Measurements from ENCODE around the gene YOD1. TPM values are rescaled to one million over a fixed set of nuclear protein-coding genes. Genes with fewer than 3 reads are reported as not detected.
A peak's percentile ranks its signal among the peaks of the same experiment; 100 is the strongest.

Gene YOD1
- total RNA-seq, 2 donors from 2014 or later, result 8.1 to 10.5 TPM

DNA sequence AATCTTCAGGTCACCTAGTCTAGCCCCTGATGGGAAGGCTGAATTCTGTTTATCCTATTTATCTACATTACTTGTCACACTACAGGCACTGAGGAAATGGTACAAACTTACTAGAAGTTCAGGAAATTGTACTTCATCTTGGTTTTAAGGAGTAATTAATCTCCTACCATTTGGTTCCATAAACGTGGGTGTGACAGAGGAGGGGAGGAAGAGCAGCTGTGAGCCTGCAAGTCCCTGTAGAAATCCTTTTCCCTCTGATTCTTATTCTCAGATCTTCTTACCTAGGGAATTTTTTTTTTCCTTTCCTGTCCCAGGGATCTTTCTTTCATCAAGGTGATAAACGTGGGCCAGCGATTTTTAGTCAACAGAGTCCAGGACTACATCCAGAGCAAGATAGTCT is 16.2 kb upstream of the YOD1 start:
- Mint-ChIP-seq H3K27ac (no peak overlapping the region), H3K4me3 (no peak overlapping the region), H3K9me3 (no peaks in the 10 kb centered on the region), H3K4me1 (ENCODE audit: low read depth in 2 of 2) (peaks cover 24 to 30% of the 10 kb centered on the region in 2 donors), H3K27me3 (no peaks in the 10 kb centered on the region), H3K36me3 (no peaks in the 10 kb centered on the region)
- ATAC-seq (no peak), DNase-seq (ENCODE audit: low spot score) (no peak)

DNA sequence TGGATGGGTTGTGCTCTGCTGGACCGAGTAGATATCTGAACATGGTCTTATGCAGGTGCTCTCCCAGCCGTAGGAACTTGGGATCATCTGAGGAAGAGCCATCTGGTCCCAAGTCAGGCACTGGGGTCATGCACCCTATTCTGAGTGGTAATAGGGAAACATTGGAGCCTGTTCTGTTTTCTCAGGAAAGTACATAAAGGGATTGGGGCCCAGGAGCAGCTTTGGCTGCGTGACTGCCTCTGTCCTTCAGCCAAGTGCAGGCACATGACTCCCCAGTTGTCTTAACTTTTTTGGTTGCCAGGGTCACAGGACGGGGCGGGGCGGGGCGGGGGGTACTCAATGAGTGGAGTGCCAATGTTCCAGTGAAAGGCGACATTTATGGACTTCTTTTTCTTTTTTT is 13.6 kb upstream of the YOD1 start:
- Mint-ChIP-seq H3K4me1 (ENCODE audit: low read depth in 2 of 2) (peaks cover 18 to 22% of the 10 kb centered on the region in 2 donors), H3K36me3 (no peaks in the 10 kb centered on the region), H3K9me3 (no peaks in the 10 kb centered on the region), H3K27me3 (no peaks in the 10 kb centered on the region), H3K27ac (no peak overlapping the region), H3K4me3 (no peak overlapping the region)
- ATAC-seq (no peak), DNase-seq (ENCODE audit: low spot score) (no peak)

DNA sequence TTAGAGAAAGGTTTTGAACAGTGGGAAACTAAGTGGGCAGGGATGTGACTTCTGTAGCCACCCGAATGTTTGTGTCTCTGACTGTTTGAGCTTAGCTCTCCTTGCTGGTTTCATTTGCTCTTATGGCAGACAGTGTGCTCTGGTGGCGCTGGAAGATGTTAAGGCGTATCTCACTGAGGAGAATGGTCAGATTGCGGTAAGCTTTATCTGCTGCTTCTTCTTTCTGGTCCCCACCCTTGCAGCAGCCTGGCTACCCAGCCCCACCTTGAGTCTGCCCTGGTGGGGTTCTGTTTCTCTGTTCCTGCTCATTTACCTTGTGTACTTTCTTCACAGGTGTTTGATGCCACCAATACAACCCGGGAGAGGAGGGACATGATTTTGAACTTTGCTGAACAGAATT is 12.0 kb upstream of the YOD1 start:
- peak overlapping the region; percentile 25 for H3K4me3 Mint-ChIP-seq
- DNase-seq (ENCODE audit: low spot score) (no peak), ATAC-seq (peak in 1 of 2 donors; percentile 61)
- H3K36me3 Mint-ChIP-seq, result no peaks in the 10 kb centered on the region
- peaks cover 11 to 16% of the 10 kb centered on the region in 2 donors for H3K4me1 Mint-ChIP-seq (ENCODE audit: low read depth in 2 of 2)
- H3K27ac Mint-ChIP-seq, result peak overlapping the region in 1 of 2 donors; percentile 4
- H3K27me3 Mint-ChIP-seq, result no peaks in the 10 kb centered on the region
- H3K9me3 Mint-ChIP-seq, result no peaks in the 10 kb centered on the region

DNA sequence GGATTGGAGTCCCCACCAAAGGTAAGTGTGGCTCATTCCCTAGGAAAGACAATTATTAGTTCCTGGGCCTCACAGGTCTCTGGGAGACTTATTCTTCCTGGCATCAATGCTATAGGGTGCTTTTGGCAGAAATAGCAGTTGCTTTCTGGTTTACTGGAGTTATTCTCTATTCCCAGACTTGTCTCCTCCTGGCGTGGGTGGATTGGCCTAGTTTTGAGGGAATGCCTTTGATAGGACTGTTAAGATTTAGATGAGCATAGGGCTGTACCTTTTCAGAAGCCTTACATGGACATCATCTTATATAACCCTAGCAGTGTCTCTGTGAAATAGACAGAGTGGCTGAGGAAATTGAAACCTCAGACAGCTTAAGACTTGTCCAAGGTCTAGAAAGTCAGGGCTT is 11.1 kb upstream of the YOD1 start:
- Mint-ChIP-seq H3K4me3 (no peak overlapping the region), H3K27me3 (no peaks in the 10 kb centered on the region)
- ATAC-seq, result no peak

DNA sequence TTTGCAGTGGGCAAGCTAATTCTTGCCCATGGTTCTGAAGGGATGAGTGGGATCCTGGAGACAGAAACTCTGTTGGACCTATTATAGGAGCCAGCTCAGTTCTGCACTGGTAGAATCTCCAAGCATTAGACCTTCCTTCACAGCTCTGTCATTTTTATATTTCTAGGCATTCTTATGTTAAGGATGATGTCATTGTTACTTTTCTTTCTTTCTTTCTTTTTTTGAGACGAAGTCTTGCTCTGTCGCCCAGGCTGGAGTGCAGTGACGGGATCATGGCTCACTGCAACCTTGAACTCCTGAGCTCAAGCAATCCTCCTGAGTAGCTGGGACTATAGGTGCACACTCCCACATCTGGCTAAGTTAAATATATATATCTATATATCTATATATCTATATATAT is 9.6 kb upstream of the YOD1 start:
- Mint-ChIP-seq H3K27ac (no peak overlapping the region), H3K4me1 (ENCODE audit: low read depth in 2 of 2) (peaks cover 11 to 16% of the 10 kb centered on the region in 2 donors), H3K36me3 (no peaks in the 10 kb centered on the region), H3K9me3 (no peaks in the 10 kb centered on the region), H3K27me3 (no peaks in the 10 kb centered on the region), H3K4me3 (no peak overlapping the region)
- DNase-seq (ENCODE audit: low spot score) (no peak), ATAC-seq (no peak)

More for the DNA sequence above, 11.1 kb upstream of the YOD1 start:
- H3K9me3 Mint-ChIP-seq, result no peaks in the 10 kb centered on the region
- H3K27ac Mint-ChIP-seq, result no peak overlapping the region
- DNase-seq (ENCODE audit: low spot score), result no peak
- peaks cover 11 to 16% of the 10 kb centered on the region in 2 donors for H3K4me1 Mint-ChIP-seq (ENCODE audit: low read depth in 2 of 2)
- H3K36me3 Mint-ChIP-seq, result no peaks in the 10 kb centered on the region

DNA sequence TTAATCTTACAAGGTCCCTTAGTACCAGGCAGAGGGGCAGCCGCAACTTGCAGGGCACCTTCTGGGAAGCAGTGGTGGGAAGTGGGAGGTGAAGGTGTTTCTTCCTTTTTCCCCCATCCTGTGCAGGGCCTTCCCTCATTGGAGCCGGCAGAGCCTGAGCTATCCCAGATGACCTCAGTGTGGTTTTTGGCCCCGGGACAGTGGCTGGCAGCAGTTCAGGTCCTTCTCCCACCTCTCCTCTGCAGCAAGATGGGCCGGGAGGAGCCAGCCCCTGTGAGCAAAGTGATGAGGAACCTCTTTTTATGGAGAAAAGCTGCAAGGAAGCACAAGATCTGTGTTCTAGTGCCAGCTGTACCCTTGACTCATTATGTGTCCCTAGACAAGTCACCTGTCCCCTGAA is 8.9 kb upstream of the YOD1 start:
- ATAC-seq (no peak), DNase-seq (ENCODE audit: low spot score) (no peak)
- Mint-ChIP-seq H3K4me3 (no peak overlapping the region), H3K36me3 (no peaks in the 10 kb centered on the region), H3K4me1 (ENCODE audit: low read depth in 2 of 2) (peaks cover 11 to 16% of the 10 kb centered on the region in 2 donors), H3K9me3 (no peaks in the 10 kb centered on the region), H3K27me3 (no peaks in the 10 kb centered on the region), H3K27ac (no peak overlapping the region)

DNA sequence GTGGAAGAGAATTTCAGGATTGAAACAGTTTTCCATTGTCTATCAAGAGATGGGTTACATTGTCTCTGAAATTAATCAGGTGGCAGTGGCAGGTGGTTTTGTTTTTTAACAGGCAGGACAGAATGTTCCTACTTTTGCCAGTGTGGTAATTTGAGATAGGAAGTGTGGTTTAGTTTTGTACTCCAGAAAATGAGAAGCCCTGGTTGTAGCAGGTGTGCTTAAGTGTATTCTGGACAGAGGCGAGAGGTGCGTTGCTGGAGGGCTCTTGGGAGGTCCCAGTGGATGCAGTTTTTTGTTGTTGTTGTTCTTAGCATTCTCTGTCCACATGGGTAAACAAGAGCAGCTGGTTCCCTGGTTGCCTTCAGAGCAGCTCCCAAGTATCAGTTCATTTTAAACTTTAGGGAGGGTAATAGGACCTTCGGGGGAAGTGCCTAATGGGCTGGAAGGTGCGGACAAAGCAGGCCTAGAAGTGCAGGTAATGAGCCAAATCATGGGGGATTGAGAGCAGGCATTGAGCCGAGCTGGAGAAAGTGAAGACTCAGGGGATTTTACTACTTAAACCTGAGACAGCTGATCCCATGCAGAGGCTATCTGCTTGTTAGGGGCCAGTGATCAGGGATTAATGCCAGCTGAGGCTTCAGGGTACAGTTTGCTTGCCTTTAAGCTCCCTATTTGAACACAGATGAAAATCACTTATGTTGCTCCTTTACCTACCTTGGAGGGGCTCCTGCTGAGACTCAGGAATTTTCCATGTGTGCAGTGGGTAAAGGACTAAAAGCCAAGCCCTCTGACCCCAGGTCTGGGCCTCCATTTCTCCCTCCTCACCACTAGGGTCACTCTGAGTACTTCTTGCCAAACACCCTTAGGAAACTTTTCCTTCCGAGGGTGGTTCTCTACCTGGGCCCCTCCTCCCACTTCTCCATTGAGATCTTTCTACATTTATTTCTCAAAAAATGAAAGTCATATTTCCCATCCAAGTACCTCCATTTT is 8.2 kb upstream of the YOD1 start:
- Mint-ChIP-seq H3K9me3 (no peaks in the 10 kb centered on the region), H3K27ac (no peak overlapping the region), H3K27me3 (no peaks in the 10 kb centered on the region), H3K4me3 (no peak overlapping the region), H3K4me1 (ENCODE audit: low read depth in 2 of 2) (peaks cover 11 to 16% of the 10 kb centered on the region in 2 donors), H3K36me3 (no peaks in the 10 kb centered on the region)
- DNase-seq (ENCODE audit: low spot score), result no peak
- ATAC-seq, result no peak

DNA sequence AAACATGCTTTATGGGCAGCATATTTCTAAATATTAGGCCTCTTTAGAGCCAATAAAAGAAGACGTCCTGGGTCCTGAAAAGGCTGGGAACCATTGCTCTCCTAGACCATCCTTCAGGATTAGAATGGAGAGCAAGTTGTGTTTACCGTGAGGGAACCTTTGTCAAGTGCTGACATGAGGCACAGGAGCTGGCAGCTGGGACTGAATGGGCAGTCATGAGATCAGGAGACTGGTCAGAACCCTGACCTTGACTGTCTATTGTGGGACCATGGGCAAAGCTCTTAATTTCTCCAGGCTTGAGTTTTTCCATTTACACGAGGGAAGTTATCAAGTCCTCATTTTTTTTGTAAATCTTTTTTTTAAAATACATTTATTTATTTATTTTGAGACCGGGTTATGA is 7.2 kb upstream of the YOD1 start:
- no peaks in the 10 kb centered on the region for H3K36me3 Mint-ChIP-seq

DNA sequence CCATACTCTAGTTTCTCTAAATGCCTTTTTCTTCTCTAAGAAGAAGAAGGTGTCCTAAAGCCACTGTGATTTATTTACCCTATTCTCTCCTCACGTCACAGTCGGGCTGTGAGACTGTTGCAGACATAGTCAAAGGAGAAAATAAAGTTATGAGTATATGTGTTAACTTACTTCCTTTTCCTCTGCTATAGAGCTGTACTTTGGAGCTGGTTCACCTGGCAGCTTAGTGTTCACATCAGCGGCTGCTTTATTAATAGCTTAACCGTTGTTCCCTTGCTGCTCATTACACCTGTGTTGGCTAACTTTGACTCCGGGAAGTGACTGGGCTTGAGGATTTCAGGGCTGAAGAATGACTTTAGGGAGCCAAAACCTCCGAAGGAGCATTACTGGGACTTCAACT is 5.7 kb upstream of the YOD1 start:
- H3K9me3 Mint-ChIP-seq, result no peaks in the 10 kb centered on the region
- no peak overlapping the region for H3K4me3 Mint-ChIP-seq
- no peak for ATAC-seq
- no peak for DNase-seq (ENCODE audit: low spot score)
- no peaks in the 10 kb centered on the region for H3K27me3 Mint-ChIP-seq
- no peak overlapping the region for H3K27ac Mint-ChIP-seq
- H3K4me1 Mint-ChIP-seq (ENCODE audit: low read depth in 2 of 2), result peaks cover 11 to 14% of the 10 kb centered on the region in 2 donors
- no peaks in the 10 kb centered on the region for H3K36me3 Mint-ChIP-seq

More for the DNA sequence above, 7.2 kb upstream of the YOD1 start:
- Mint-ChIP-seq H3K4me1 (ENCODE audit: low read depth in 2 of 2) (peaks cover 11 to 12% of the 10 kb centered on the region in 2 donors), H3K9me3 (no peaks in the 10 kb centered on the region), H3K27ac (no peak overlapping the region), H3K4me3 (no peak overlapping the region), H3K27me3 (no peaks in the 10 kb centered on the region)
- ATAC-seq, result no peak
- DNase-seq (ENCODE audit: low spot score), result no peak

DNA sequence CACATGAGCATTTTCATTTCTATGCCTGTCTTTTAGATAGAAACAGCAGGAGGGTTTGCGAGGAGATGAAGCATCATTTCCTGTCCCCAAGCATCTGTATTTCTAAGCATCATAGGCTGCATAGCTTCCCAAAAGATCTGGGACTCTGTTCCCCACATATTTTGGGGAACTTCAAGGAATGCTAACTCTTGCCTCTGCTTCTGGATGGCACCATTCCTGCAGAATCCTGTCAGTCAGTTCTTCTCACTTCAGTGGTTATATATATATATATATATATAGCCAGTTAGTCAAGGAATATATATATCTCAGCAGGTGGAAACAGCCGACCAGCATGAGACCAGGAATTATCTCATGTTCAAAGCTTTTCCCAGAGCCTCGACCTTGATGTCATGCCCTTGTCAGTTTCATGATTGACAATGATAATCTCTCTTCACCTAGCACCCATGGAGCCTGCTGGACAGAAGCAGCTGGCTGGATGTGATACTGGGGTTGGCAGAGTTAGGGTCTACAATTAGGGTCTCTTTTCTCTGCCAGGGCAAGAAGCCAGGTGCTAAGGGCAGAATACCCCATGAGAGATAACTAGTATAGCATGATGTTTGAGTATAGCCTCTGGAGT is 4.5 kb upstream of the YOD1 start:
- H3K4me1 Mint-ChIP-seq (ENCODE audit: low read depth in 2 of 2), result peaks cover 19 to 23% of the 10 kb centered on the region in 2 donors
- no peaks in the 10 kb centered on the region for H3K9me3 Mint-ChIP-seq
- ATAC-seq, result no peak
- H3K36me3 Mint-ChIP-seq, result no peaks in the 10 kb centered on the region
- no peaks in the 10 kb centered on the region for H3K27me3 Mint-ChIP-seq
- H3K27ac Mint-ChIP-seq, result no peak overlapping the region
- no peak overlapping the region for H3K4me3 Mint-ChIP-seq
- no peak for DNase-seq (ENCODE audit: low spot score)

DNA sequence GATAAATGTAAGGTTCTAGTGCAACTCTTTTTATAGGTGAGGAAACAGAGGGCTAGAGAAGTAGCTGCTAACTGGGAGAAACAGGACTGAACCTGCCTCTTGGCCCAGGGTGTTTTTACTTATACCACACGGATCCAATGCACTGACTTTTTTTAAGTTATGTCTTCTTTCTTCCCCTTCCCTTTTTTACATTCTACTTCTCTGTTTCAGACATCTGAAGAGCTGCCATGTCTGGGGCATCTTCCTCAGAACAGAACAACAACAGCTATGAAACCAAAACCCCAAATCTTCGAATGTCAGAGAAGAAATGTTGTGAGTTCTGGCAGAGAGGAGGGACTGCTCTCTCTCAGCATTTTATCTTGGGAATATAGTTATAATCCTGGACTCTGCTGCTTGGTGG is 3.5 kb upstream of the YOD1 start:
- Mint-ChIP-seq H3K9me3 (no peaks in the 10 kb centered on the region), H3K27me3 (no peaks in the 10 kb centered on the region), H3K4me1 (ENCODE audit: low read depth in 2 of 2) (peaks cover 24 to 30% of the 10 kb centered on the region in 2 donors), H3K27ac (no peak overlapping the region), H3K36me3 (peaks cover 5% of the 10 kb centered on the region), H3K4me3 (peak overlapping the region; percentile 13)
- no peak for ATAC-seq
- DNase-seq (ENCODE audit: low spot score), result no peak

DNA sequence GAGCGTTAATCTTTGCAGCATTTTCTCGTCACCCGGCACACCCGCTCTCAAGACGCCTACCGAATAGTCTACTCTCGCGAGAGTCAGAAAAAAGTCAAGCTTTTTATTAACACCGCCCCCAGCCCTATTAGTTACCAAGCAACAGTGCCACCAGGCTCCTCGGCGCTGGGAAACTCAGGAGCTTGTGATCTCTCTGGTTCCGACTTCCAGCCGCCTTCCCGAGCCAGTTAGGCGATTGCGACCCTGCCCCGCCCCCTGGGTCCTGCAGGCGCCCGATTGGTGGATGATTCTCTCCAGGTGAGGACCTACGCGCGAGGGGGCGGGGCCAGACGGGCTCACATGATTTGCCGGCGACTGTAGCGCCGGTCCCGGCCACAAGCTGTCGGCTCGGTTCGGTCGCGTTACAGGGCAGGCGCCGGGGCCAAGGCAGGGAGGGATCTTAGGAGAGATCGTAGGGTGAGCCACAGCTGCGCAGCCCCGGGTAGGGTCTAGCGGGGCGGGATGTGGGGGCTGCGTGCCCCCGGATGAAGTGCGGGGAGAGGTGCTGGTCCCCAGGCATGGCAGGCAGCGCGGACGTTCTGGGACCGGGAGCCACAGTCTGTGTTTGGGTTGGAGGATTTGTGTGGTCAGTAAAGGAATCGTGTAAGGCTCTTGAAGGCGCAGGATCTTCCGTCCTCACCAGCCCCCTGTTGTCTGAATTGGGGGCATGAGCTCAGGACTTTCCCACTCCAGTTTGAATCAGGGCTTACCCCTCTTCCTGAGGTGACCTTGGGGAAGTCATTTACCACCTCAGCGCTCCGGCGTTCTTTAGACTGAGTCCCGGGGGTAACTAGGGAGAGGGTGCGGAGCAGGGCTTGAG is 2.1 kb upstream of the YOD1 start, which contains the start of gene PFKFB2:
TSS of gene PFKFB2 (plus strand) at position 365 of the 859 bp plus-strand sequence. CDS start 1,443 bp downstream, outside the sequence.
- no peaks in the 10 kb centered on the region for H3K9me3 Mint-ChIP-seq
- H3K4me1 Mint-ChIP-seq (ENCODE audit: low read depth in 2 of 2), result peaks cover 29 to 33% of the 10 kb centered on the region in 2 donors
- peak within 1 kb of the TSS; percentile 100 for H3K4me3 Mint-ChIP-seq
- peaks cover 5% of the 10 kb centered on the region for H3K36me3 Mint-ChIP-seq
- ATAC-seq, result peak; percentile 90 to 93
- no peaks in the 10 kb centered on the region for H3K27me3 Mint-ChIP-seq
- peak within 1 kb of the TSS; percentile 68 to 92 for H3K27ac Mint-ChIP-seq
- DNase-seq (ENCODE audit: low spot score), result peak; percentile 94

DNA sequence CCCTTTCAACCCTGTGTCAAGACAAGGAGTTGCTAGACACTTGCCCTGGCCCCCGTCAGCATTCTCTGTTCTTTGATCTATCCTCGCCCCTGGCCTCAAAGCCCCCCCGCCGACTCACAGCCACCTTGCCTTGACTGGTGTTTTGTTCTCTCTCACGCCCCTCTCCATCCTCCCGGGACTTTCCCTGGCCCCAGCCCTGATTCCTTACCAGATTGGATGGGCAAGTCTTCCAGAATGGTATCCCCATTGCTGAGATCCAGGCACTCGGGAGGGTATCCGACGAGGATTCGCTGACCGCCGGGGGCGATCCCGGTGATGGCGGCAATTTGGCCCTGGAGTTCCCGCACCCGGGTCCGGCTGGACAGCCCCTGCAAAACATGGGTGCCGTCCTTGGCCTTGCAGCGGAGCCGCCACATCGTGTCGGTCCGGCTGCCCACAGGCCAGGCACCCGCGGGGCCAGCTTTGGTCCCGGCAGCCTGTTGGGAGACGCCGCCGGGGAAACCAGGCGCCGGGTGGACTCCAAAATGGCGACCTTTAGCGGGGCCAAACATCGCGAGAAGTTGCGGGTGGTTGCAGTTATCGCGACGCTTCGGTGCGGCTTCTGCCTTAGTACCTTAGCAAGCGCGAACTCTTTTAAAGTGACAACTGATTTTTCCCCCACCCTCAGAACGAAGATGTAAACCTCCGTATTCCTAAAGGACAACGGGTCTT is 373 bp downstream of the YOD1 start:
- no peaks in the 10 kb centered on the region for H3K27me3 Mint-ChIP-seq
- no peaks in the 10 kb centered on the region for H3K9me3 Mint-ChIP-seq
- peak overlapping the region; percentile 100 for H3K4me3 Mint-ChIP-seq
- H3K27ac Mint-ChIP-seq, result peak overlapping the region; percentile 91 to 99
- peaks cover 32 to 36% of the 10 kb centered on the region in 2 donors for H3K4me1 Mint-ChIP-seq (ENCODE audit: low read depth in 2 of 2)
- ATAC-seq (peak; percentile 75 to 82), DNase-seq (ENCODE audit: low spot score) (peak; percentile 91)
- peaks cover 14% of the 10 kb centered on the region for H3K36me3 Mint-ChIP-seq

Data from natural killer cell treated with Interleukin-12 subunit alpha and Interleukin-12 subunit beta and Interleukin-15 and Interleukin-18, amount 100 ng/mL, for 72 hours (primary cell).